GM12892 (cell line): ENCODE measurements around the gene RAD52.

ENCODE experiments used
- DNase-seq: peaks from one replicate; pipeline ENCODE4 v3.0.0; 2011; ENCODE audit not compliant: insufficient read length
- FAIRE-seq: peaks from 2 replicates; lab custom pipeline; 2011; peaks lifted over from hg19 to GRCh38; lab: Jason Lieb, UNC
- POLR2A ChIP-seq: IDR thresholded peaks from 2 replicates; pipeline ENCODE4 v1.6.1; 2011; ENCODE audit warnings: low read depth, low read length, control low read depth
- POLR2AphosphoS5 ChIP-seq: IDR thresholded peaks from 2 replicates; pipeline ENCODE4 v1.6.1; 2011; ENCODE audit warnings: low read depth, low read length, control low read depth
- TAF1 ChIP-seq: IDR thresholded peaks from 2 replicates; pipeline ENCODE4 v1.6.1; 2011; ENCODE audit warnings: low read depth, mild to moderate bottlenecking, control low read depth, low read length, borderline replicate concordance

Gene RAD52

DNA sequence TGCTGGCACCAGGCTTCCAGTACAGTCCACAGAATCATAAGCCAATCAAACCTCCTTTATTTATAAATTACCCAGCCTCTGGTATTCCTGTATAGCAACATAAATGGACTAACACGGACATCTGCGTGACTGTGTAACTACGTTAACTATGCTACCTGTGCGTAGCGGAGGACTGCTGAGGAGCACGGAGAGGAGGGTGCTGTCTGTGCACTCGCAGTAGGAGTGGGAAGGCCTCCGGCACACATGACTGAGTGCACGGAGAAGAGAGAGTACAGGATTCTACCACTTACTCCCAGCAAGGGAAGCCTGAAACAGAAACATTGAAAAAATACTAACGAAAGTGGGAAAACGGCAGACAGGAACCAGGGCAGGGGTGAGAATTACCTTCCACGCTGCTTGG lies 22.9 kb downstream of the RAD52 start:
- no peak for FAIRE-seq
- TF ChIP-seq TAF1 (no peak), POLR2A (no peak), POLR2AphosphoS5 (no peak)

DNA sequence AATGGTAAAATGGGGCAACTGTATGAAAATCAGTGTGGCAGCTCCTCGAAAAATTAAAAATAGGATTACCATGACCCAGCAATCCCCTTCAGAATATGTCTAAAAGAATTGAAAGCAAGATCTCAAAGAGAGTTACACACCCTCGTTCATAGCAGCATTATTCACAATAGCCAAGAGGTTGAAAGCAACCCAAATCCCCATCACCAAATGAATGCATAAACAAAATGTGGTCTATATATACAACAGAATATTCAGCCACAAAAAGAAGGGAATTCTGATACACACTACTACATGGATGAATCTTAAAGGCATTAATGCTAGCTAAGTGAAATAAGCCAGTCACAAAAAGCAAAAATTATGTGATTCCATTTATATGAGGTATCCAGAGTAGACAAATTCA lies 27.2 kb downstream of the RAD52 start:
- DNase-seq (no peak), FAIRE-seq (no peak)
- TF ChIP-seq TAF1 = no peak
- TF ChIP-seq POLR2AphosphoS5 = no peak
- TF ChIP-seq POLR2A = no peak

More for the DNA sequence above, 22.9 kb downstream of the RAD52 start:
- no peak for DNase-seq

DNA sequence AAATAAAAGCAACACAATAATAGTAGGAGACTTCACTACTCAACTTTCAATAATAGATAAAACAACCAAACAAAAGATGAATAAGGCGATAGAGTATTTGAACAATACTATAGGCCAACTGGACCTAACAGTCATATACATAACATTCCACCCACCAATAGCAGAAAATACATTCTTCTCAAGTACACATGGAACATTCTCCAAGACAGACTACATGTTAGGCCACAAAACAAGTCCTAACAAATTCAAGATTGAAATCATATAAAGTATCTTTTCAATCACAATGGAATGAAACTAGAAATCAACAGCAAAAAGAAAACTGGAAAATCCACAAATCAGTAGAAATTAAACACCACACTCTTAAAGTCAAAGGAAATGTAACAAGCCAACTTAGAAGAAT lies 28.8 kb downstream of the RAD52 start:
- TF ChIP-seq POLR2A (no peak), POLR2AphosphoS5 (no peak), TAF1 (no peak)
- no peak for DNase-seq
- FAIRE-seq = no peak

DNA sequence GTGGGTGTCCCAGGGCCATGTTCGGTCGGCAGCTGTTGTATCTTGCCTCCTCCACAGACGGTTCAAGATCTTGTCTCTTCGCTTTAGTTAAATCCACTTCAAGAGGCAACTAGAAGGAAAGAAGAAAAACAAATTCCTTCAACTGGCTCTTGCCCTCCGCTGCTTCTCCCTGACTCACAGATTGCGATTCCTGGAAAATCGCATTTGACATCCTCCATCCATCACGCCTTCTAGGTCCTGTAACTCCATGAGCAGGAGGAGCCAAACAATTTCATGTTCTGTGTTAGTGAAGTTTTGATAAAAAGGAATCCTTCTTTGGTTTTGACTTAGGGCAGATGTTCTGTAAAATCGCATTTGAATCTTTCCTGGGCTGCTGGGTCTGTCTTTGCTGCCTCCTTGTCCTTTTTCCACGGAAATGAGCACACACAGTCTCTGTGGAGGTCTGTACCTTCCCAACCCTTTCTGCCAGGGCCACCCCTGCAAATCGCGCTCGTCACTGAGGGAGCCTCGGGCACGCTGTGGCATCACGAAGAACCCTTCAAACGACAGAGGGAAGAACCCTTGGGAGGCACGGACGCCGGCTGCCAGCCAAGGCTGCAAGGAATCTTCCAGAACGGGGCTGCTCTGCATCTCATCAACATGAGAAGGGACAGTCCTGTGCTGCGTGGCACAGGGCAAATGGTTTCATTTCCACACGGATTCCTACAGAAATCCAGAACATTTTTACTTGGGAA lies 32.6 kb downstream of the RAD52 start:
- TF ChIP-seq TAF1 (no peak), POLR2AphosphoS5 (no peak), POLR2A (no peak)
- no peak for FAIRE-seq
- no peak for DNase-seq

DNA sequence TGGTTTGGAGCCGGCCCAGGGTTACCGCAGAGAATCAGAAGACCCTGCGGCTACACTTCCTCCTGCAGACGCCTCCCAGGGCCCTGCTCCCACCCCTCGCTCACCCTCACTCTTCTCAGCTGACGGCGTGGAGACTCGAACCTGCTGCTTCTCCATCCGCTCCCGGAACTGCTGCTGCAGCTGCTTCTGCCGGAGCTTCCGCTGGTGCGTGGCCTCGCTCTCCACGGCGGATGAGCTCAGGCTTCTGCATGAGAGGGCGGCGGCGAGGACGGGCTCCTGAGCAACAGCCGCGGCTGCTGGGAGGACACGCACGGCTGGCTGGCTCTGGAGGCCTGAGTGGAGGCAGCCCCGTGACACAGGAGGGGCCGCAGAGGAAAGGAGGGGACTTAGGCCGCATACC lies 33.3 kb downstream of the RAD52 start:
- DNase-seq = no peak
- FAIRE-seq = no peak
- TF ChIP-seq POLR2AphosphoS5 (no peak), POLR2A (no peak), TAF1 (no peak)

DNA sequence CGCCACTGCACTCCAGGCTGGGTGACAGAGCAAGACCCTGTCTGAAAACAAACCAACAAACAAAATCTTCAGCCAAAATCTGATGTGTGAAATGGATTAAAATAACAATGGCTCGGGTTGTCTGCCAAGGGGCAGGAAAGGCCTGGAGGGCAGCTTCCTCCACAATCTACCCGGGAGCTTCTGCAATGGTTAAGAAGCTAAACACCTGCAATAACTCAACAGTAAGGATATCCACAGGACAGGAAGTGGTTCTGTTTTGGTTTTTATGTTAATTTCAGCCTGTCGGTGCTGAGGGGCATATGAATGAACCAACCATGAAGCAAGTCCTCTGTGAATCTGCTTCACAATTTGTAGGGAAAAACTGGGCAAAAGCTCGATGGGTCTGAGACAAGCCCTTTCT lies 34.4 kb downstream of the RAD52 start:
- DNase-seq (no peak), FAIRE-seq (no peak)
- no peak for TF ChIP-seq POLR2A
- TF ChIP-seq POLR2AphosphoS5 = no peak
- no peak for TF ChIP-seq TAF1

DNA sequence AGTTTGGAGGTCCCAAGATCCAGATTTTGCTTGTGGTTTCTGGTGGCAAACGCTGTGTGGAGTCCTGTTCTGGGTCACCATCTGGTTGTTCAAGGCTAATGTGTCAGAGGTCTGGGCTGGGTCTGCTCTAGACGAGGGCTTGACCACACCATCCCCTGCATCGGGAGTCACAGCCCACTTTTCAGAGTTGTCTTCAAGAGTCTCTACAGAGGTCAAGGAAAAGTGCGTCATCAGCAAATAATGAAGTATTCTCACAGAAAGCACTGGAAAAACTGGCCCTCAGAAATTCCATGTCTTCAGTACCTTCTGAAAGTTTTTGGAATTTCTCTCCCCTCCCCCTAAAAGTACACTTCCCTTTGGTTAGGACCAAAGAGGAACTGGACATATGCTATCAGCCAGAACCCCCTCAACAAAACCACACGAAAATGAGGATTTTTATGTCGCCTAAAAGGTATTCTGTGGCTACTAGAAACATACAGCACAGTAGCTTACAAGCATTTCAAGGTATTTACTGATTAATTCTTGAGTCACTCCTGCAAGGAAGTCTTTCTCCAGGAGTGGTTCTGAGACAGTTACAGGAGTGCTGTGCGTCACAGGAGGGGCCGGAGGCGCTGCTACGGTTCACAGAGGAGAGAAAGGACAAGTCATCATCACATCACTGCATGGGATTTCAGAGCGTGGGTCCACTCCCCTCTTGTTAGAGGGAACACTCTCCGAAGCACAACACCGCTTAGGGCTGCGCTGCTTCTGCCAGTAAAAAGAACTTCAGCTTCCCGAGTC lies 35.4 kb downstream of the RAD52 start:
- no peak for TF ChIP-seq POLR2A
- no peak for TF ChIP-seq TAF1
- no peak; the same call in 1 of the 2 replicates for TF ChIP-seq POLR2AphosphoS5
- no peak for DNase-seq
- no peak for FAIRE-seq

DNA sequence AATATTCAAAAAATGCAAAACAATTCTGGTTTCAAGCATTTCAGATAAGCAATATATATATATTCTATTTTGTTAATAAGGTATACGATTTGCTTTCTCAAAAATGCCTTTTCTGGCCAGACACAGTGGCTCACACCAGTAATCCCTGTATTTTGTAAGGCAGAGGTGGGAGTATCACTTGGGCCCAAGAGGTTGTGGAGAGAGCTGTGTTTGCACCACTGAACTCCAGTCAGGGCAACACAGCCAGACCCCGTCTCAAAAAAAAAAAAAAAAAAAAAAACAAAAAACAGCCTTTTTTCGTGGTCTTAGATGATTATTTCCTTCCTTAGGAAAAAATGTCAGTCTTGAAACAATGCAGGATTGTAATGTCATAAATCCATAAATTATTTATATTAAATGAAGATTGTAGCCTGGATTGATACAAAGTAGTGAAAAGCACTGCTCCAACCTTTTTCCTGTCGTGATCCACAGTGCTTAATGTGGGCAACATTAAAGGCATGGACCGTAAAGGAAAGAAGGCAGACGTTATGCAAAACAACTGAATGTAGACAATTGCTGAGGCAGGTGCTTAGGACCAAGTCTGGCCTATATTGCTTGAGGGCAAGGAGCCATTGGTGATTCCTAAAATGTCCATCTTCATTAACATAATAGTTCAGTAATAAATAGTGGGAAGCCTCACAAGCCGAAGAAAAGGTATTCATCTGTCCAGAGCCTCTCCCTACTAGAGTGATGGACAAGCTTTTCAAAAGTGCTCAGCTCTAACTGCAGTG lies 36.8 kb downstream of the RAD52 start:
- FAIRE-seq (no peak), DNase-seq (no peak)

DNA sequence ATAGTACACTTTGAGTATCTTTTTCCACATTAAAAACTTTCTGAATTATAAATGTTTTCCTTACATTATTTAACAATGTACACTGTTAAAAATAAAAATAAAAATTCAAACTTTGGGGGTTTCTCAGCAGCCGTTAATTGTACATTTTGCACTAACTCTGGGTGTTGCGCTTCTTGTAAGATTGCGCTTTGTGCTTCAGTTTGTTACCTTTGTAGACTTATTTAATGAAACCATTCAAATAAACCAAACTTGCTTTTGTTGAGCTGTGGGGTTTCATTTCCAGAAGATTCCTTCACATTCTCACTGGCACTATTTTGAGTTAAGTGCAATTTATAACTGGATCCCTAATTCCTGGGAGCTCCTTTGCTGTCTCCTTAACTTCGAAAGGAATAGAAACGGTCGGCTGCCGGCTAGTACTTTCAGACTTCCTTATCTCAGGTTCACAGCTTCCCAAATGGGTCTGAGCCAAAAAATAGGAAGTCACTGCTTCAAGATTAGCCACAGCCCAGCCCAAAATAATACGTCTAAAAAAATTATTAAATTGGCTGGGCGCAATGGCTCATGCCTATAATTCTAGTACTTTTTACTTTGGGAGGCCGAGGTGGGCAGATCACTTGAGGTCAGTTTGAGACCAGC lies 38.2 kb downstream of the RAD52 start:
- TF ChIP-seq TAF1 = no peak
- DNase-seq (no peak), FAIRE-seq (no peak)

More for the DNA sequence above, 36.8 kb downstream of the RAD52 start:
- no peak for TF ChIP-seq POLR2A
- no peak for TF ChIP-seq POLR2AphosphoS5
- TF ChIP-seq TAF1 = no peak

DNA sequence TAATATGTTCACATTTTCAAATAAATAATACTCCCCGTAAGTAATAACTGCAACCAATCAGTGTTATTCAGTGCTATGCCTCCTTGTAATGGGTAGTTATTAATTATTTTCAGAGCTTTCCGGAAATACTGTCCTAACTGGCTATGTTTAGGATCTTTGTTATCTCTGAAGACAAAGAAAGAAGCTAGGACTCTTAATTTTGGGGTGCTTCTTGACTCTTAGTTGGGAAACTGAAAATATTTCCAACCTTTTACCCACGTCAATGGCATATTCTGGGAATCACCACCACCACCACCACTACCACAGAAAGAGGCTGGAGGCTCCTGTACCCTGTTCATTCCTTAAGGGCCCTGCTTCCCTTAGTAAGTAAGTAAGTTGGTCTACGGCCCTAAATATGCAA lies 39.1 kb downstream of the RAD52 start:
- DNase-seq = no peak
- TF ChIP-seq POLR2A = no peak
- no peak for FAIRE-seq

DNA sequence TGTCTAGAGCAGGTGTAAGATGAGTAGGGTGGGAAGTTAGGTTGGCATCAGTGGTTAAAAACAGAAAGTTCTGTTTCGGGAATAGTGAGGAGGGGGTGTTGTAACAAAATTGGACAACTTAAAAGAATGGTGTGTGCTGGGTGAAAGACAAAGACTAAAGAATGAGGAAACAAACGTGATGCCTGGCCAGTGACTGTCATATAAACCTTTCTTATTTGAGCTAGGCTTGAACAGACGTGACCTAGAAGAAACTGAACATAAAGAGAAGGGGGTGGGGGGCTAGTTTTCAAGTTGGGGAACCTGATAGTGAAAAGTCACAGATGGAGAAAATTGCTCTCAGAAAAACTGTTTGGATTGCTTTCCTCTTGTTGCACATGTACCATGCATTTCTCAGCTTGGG lies 39.6 kb downstream of the RAD52 start:
- no peak for DNase-seq
- TF ChIP-seq POLR2AphosphoS5 (no peak), POLR2A (no peak), TAF1 (no peak)
- no peak for FAIRE-seq

DNA sequence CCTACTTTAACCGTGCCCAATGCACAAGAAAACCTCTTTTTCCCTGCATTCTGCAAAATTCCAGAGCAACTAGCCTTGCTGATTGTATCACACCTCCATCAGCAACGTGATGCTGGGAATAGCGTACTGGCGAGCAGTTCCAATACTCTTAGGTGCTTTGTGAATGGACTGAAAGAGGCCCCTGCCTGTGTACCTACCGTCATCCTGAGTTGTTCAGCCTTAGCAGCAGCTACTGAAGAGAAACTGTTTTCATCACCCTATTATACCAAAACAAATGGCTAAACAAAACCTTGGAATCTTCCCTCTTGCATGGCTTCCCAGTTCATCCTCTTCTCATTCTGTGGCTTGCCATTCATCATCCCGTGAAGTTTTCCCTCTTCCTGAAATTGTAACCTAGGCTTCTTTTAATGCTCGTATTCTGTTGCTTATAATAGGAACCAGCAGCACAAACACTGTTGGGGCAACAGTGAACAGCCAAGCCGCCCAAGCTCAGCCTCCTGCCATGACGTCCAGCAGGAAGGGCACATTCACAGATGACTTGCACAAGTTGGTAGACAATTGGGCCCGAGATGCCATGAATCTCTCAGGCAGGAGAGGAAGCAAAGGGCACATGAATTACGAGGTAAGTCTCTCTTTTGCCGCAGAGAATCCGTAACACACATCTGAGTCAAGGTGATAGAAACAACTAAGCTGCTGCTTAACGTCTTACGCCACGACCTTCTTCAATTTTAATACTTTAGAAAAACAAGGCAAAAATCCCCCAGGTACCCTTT lies 41.9 kb downstream of the RAD52 start:
- FAIRE-seq (no peak), DNase-seq (no peak)
- no peak for TF ChIP-seq POLR2AphosphoS5
- no peak for TF ChIP-seq TAF1
- TF ChIP-seq POLR2A = no peak
